Spinal cord (tissue), 10 donors: ENCODE results near the gene FTCDNL1. TPM values are rescaled to one million over a fixed set of nuclear protein-coding genes. Genes with fewer than 3 reads are reported as not detected.

ENCODE experiments used
- DNase-seq, 6 donors: peaks; one replicate each; pipeline versions ENCODE4 v3.0.0 to v3.0.0-alpha.2; 2013 to 2015; ENCODE audit warnings: low spot score in 6 of 6, low read depth in 4 of 6
- H3K27ac ChIP-seq: one replicate; pipeline ENCODE4 v1.5.1; 2013; ENCODE audit warnings: low read depth, low read length, control low read depth
- H3K27me3 ChIP-seq: one replicate; pipeline ENCODE4 v1.6.1; 2013; ENCODE audit warnings: low read length; ENCODE audit not compliant: control insufficient read depth, insufficient read depth
- H3K36me3 ChIP-seq: one replicate; pipeline ENCODE4 v1.6.1; 2013; ENCODE audit warnings: low read length; ENCODE audit not compliant: control insufficient read depth, insufficient read depth
- H3K4me1 ChIP-seq: one replicate; pipeline ENCODE4 v1.6.1; 2013; ENCODE audit warnings: low read length; ENCODE audit not compliant: control insufficient read depth, insufficient read depth
- H3K4me3 ChIP-seq: one replicate; pipeline ENCODE4 v1.5.1; 2013; ENCODE audit warnings: low read depth, low read length, control low read depth
- H3K9me3 ChIP-seq: one replicate; pipeline ENCODE4 v1.6.1; 2013; ENCODE audit warnings: low read length; ENCODE audit not compliant: control insufficient read depth, insufficient read depth
- WGBS: methylation state at CpG from one replicate; pipeline ENCODE4 v1.1.5; 2013; ENCODE audit warnings: missing lambda C conversion rate; ENCODE audit not compliant: insufficient coverage; 5-methylcytosine and 5-hydroxymethylcytosine counted together
- long read RNA-seq, 4 donors: transcript quantifications; one replicate each; lab custom pipeline, GENCODE V29; 2026
- polyA plus RNA-seq, 2 donors: library from polyadenylated mRNA; unstranded; fragments of 120-200 nt; gene quantifications; one replicate each; pipeline ENCODE4 v1.2.1, GENCODE V29; 2013; ENCODE audit not compliant: insufficient read length in 2 of 2
- total RNA-seq, 2 donors: library from RNA; depleted of rRNA in 1 of 2; stranded (reverse); fragments of 120-200 nt in 1 of 2; fragments of >200 nt in 1 of 2; gene quantifications; one replicate each; pipeline versions ENCODE4 v1.2.3 to v1.2.4, GENCODE V29; 2013 to 2014
- donor health status: healthy.

FTCDNL1 gene
- total RNA-seq (1 to 10 TPM; 4.2 to 6.1 TPM), polyA plus RNA-seq (1 to 10 TPM; 2.2 to 2.9 TPM)
- long read RNA-seq, donor 1, partial matches to known transcripts: 0 of 1 reads
- long read RNA-seq, donor 1, other reads (novel, unspliced or antisense): 0 of 1 reads
- long read RNA-seq, donor 2: 0 reads
- long read RNA-seq, donor 3: 0 reads
- long read RNA-seq, donor 4: 0 reads

DNA sequence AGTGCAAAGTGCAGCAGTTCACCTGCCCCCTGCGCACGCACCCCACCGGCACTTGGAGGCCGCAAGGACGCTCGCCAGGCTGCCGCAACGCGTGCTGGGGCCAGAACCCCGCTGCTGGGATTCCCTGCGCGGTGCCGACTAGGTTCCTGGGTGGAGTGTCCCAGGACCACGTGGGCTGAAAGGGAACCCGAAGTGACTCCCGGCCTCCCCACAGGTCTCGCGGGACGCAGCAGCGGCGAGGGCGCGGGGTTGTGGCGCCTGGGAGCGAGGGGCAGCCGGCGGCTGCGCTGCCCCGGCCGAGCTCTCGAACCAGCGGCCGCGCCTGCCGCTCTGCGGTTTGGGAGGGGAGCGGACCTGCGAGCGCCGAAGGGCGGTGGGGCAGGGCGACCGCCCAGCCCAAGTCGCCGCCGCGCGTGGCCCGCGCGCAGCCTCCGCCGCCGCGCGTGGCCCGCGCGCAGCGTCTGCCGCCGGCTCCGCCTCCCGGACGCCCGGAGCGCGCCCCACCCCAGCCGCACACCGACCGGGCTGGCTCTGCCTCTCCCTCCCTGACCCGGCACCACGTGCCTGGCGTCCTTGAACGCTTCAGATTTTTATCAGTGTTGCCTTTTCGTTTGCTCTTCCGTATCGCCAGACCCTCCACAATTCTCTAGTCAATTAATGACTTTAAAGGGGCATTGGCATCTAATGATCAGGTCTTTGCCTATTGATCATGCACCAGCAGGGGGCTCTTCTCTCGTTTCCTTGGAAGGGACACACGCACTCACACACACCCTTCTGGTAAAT is at the start of gene FTCDNL1:
Gene FTCDNL1 (minus strand): TSS at position 475 of the 783 bp plus-strand sequence. CDS start 2,230 bp downstream, outside the sequence.
- peaks cover 4% of the 10 kb centered on the region for H3K4me1 ChIP-seq
- peak in 5 of 6 donors; percentile 53 to 90 (median 79) for DNase-seq
- WGBS: under 1% methylated on average over 80 of the region's 80 CpGs

DNA sequence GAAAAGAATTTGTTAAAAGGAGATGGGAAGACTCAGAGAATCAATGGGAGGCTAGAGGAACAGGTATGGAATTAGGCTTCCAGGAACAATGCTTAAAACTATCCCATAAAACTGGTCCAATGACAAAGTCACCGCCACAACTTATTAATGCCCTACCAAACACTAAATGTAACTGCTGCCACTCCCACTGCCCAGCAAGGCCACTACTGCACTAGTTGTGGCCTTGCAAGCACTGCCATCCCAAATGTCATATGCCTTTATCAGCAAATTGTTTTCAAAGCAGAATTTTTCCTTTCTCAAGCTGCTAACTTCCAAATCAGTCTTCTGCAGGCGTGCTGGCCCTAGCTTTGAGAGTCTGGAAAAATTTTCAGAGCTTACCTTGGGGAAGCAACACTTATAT is 45.6 kb upstream of the FTCDNL1 start:
- no peaks in the 10 kb centered on the region for H3K4me1 ChIP-seq
- no peak overlapping the region for H3K4me3 ChIP-seq
- no peak overlapping the region for H3K27ac ChIP-seq
- no peaks in the 10 kb centered on the region for H3K36me3 ChIP-seq
- H3K9me3 ChIP-seq: no peaks in the 10 kb centered on the region
- DNase-seq: no peak
- 92% methylated on average over 1 of the region's 2 CpGs for WGBS
- H3K27me3 ChIP-seq: no peaks in the 10 kb centered on the region

More for the DNA sequence above, at the start of gene FTCDNL1:
- peak within 1 kb of the TSS; percentile 63 for H3K4me3 ChIP-seq
- H3K27me3 ChIP-seq: peaks cover 2% of the 10 kb centered on the region
- H3K9me3 ChIP-seq: no peaks in the 10 kb centered on the region
- H3K27ac ChIP-seq: no peak within 1 kb of the TSS
- H3K36me3 ChIP-seq: no peaks in the 10 kb centered on the region

DNA sequence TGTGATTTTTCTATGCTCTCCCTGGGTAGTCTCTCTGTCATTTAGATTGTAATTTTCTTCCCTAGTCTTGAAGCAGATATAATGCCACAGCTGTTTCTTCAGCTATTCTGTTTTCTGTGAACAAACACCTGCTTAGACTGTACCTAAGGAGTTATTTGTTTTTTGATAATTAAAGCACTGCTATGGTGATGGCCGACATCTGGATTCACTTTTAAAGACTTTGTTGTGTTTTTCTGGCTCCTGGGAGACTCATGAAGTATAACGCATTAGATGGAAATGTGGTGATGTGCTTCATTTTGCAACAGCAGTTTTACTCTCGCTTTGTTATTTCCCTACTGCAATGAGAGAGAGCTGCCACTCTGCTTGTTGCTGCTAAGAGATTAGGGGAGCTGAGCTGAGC is 44.4 kb upstream of the FTCDNL1 start:
- Histone ChIP-seq H3K9me3 (no peaks in the 10 kb centered on the region), H3K27me3 (no peaks in the 10 kb centered on the region), H3K27ac (no peak overlapping the region), H3K36me3 (no peaks in the 10 kb centered on the region), H3K4me3 (no peak overlapping the region), H3K4me1 (no peaks in the 10 kb centered on the region)
- peak in 4 of 6 donors; percentile 9 to 94 (median 28) for DNase-seq
- WGBS: 58% methylated on average over 3 of the region's 3 CpGs

DNA sequence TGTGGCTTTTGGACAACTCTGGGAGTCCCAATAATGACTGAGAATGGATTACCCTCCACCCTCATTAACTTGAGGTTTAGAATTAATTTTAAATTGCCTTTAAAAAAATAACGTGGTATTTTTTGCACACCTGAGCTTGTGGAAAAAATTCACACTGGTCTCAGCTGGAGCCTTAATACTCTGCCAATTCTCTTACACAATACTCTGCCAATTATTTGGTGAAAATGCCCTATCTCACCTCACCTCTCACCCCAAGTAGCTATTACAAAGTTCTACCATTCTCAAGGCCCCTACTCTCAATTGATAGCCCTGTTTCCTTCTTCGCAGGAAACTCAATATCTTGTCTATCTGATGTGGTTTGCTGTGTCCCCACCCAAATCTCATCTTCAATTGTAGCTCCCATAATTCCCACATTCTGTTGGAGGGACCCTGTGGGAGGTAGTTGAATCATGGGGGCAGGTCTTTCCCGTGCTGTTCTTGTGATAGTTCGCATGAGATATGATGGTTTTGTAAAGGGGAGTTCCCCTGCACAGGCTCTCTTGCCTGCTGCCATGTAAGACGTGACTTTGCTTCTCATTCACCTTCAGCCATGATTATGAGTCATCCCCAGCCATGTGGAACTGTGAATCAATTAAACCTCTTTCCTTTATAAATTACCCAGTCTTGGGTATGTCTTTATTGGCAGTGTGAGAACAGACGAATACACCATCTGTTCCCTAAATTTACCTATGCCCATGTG is 32.7 kb upstream of the FTCDNL1 start:
- Histone ChIP-seq H3K9me3 (no peaks in the 10 kb centered on the region), H3K4me3 (no peak overlapping the region), H3K27me3 (no peaks in the 10 kb centered on the region), H3K27ac (no peak overlapping the region), H3K4me1 (no peaks in the 10 kb centered on the region), H3K36me3 (no peaks in the 10 kb centered on the region)
- WGBS: 100% methylated on average over 1 of the region's 6 CpGs
- no peak for DNase-seq

DNA sequence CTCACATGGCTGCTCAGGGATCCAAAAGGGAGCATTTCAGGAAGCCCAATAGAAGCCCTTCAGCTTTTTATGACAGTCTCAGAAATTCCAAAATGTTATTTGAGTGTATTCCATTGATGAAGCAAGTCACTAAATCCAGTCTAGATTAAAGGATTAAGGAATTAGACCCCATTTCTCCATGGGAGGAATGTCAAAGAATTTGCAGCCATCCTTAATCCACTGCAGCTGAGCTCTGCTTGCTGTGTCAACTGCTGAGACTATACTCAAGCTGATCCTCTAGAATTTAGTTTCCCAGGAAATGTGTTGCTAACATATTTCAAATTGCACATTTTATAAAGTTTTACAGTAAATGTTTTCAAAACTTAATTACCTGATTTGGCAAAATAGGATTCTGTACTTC is 31.7 kb upstream of the FTCDNL1 start:
- Histone ChIP-seq H3K27me3 (no peaks in the 10 kb centered on the region), H3K4me3 (no peak overlapping the region), H3K36me3 (no peaks in the 10 kb centered on the region), H3K27ac (no peak overlapping the region), H3K4me1 (no peaks in the 10 kb centered on the region), H3K9me3 (no peaks in the 10 kb centered on the region)
- no peak for DNase-seq

DNA sequence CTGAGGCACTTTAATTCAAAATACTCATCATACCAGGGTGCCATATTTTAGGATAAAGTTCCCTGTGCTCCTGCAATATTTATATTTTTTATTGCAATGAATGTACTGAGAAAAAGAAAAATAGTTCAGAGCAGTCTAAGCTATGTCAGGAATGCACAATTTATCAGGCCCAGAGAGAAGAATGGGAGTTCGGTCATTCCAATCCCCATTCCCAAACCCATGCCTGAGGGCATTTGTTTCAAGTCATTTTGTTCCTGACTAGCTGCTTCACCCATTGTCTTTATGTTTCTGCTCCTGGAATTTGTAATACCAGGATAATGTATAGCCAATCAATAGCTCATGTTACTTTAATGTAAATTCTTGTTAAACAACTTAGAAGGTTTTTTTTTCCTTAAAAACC is 24.4 kb upstream of the FTCDNL1 start:
- DNase-seq: no peak
- Histone ChIP-seq H3K4me1 (no peaks in the 10 kb centered on the region), H3K4me3 (no peak overlapping the region), H3K36me3 (no peaks in the 10 kb centered on the region), H3K9me3 (peaks cover 2% of the 10 kb centered on the region), H3K27ac (no peak overlapping the region), H3K27me3 (no peaks in the 10 kb centered on the region)
- WGBS: no CpG with 5 or more reads among the region's 1 CpG

DNA sequence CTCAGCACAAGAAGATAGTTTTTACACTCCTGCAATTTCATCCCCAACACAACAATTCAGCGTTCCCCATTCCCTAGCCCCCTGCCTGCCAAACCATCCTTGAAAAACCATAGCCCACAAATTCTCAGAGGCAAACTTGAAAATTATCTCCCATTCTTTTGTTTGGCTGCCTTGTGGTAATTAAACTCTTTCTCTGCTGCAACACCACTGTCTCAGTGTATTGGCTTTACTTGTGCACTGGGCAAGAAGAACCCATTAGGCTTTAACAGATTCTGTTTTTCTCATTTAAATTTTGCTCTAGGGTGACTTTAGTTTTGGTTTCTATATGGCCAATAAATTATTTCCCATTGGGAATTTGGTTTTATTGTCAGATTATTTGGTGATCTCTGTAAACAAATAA is 23.2 kb upstream of the FTCDNL1 start:
- peaks cover 2% of the 10 kb centered on the region for H3K9me3 ChIP-seq
- no peaks in the 10 kb centered on the region for H3K4me1 ChIP-seq
- no peaks in the 10 kb centered on the region for H3K36me3 ChIP-seq
- WGBS: 100% methylated on average over 1 of the region's 1 CpG
- H3K27me3 ChIP-seq: no peaks in the 10 kb centered on the region
- H3K4me3 ChIP-seq: no peak overlapping the region
- H3K27ac ChIP-seq: no peak overlapping the region
- DNase-seq: no peak

DNA sequence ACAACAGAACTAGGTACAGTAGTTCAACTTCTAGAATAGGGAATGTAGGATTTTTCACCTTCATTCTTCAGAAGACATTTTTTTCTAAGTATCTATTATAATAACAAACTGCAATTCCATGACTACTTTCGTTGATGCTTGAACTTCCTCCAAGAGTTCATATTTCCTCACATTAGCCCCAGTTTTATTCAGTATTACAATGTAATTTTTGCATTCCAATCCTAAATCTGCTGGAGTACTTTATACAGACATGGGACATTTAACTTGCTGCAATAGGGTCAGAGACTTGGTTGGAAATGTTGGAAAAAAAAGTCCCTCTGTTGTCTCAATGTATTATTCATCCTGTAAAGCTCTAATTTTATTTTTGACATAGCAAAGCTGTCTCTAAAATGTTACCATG is 19.6 kb upstream of the FTCDNL1 start:
- peaks cover 2% of the 10 kb centered on the region for H3K9me3 ChIP-seq
- H3K27ac ChIP-seq: no peak overlapping the region
- no CpG with 5 or more reads among the region's 1 CpG for WGBS

DNA sequence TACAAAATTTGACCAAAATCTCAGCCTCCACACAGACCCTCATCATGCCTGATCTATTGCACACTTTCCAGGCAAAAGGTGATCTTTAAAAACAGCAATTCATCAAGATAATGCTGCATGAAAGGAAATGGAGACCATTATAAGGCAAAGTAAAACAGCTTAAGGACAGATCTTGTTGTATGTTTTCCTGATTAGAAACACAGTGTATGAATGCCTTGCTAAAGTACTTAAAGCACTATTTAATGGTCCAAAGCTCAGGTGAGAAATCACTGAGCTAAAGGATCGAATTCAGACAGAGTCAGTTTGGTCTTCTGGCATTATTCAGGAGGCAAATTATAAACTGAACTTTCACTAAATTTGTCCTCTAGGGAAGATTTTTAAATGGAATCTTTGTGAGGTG is 18.7 kb upstream of the FTCDNL1 start:
- H3K9me3 ChIP-seq: peaks cover 2% of the 10 kb centered on the region
- H3K27ac ChIP-seq: no peak overlapping the region
- no CpG with 5 or more reads among the region's 1 CpG for WGBS

More for the DNA sequence above, 19.6 kb upstream of the FTCDNL1 start:
- H3K4me3 ChIP-seq: no peak overlapping the region
- no peak for DNase-seq
- H3K36me3 ChIP-seq: no peaks in the 10 kb centered on the region
- no peaks in the 10 kb centered on the region for H3K27me3 ChIP-seq
- no peaks in the 10 kb centered on the region for H3K4me1 ChIP-seq

More for the DNA sequence above, 18.7 kb upstream of the FTCDNL1 start:
- Histone ChIP-seq H3K4me3 (no peak overlapping the region), H3K36me3 (no peaks in the 10 kb centered on the region), H3K27me3 (no peaks in the 10 kb centered on the region), H3K4me1 (no peaks in the 10 kb centered on the region)
- DNase-seq: no peak
